ENCODE data around the gene F8A3. TPM values are rescaled to one million over a fixed set of nuclear protein-coding genes. Genes with fewer than 3 reads are reported as not detected.
"Not testable (repeated sequence)": the region's sequence is repeated elsewhere in the genome, so short reads cannot be mapped to it uniquely, and the experiment has no call there.

F8A3 gene
- total RNA-seq: 10 to 100 TPM; 10.4 to 12.2 TPM

- CTCF ChIA-PET, POLR2A ChIA-PET: not testable (repeated sequence)
These were observed at the start of gene F8A3 for GRCh38 chrX:155458471-155458870. Gene F8A3, minus strand, starts transcription at chrX:155458620. Its CDS starts 20 bp downstream, at chrX:155458600.

- ChIA-PET POLR2A (no interaction called here), CTCF (no interaction called here)
These were observed 46.9 kb upstream of the F8A3 start for GRCh38 chrX:155505296-155505695.

- POLR2A ChIA-PET, CTCF ChIA-PET: not testable (repeated sequence)
These were observed 36.7 kb upstream of the F8A3 start for GRCh38 chrX:155495134-155495533.

- CTCF ChIA-PET, POLR2A ChIA-PET: not testable (repeated sequence)
These were observed 33.0 kb upstream of the F8A3 start for GRCh38 chrX:155491421-155491820.

- POLR2A ChIA-PET, CTCF ChIA-PET: not testable (repeated sequence)
These were observed 18.7 kb upstream of the F8A3 start for GRCh38 chrX:155477136-155477535.

GRCh38 chrX:155466269-155466938 lies 8.0 kb upstream of the F8A3 start:
- CTCF ChIA-PET, POLR2A ChIA-PET: not testable (repeated sequence)

- CTCF ChIA-PET, POLR2A ChIA-PET: not testable (repeated sequence)
These were observed 2.1 kb upstream of the F8A3 start for GRCh38 chrX:155460501-155460900.

GRCh38 chrX:155457761-155458447 lies 516 bp downstream of the F8A3 start:
- CTCF ChIA-PET, POLR2A ChIA-PET: not testable (repeated sequence)

GRCh38 chrX:155441097-155441496 lies 17.3 kb downstream of the F8A3 start:
- ChIA-PET POLR2A (no interaction called here), CTCF (no interaction called here)

GRCh38 chrX:155435744-155436112 lies 22.7 kb downstream of the F8A3 start:
- ChIA-PET CTCF (no interaction called here), POLR2A (no interaction called here)

GRCh38 chrX:155434906-155435743 lies 23.3 kb downstream of the F8A3 start:
- POLR2A ChIA-PET: no interaction called here
- CTCF ChIA-PET: no interaction called here

- ChIA-PET POLR2A (no interaction called here), CTCF (no interaction called here)
These were observed 40.7 kb downstream of the F8A3 start for GRCh38 chrX:155417769-155418168.

Other genes with a start within 250 kb of the F8A3 start
- 10 to 100 TPM; 77.4 to 80.8 TPM for gene VBP1, start 242.2 kb downstream of the F8A3 start, total RNA-seq
- gene RAB39B, start 194.1 kb downstream of the F8A3 start, total RNA-seq: 10 to 100 TPM; 12.3 to 12.5 TPM
- gene CLIC2, start 124.0 kb downstream of the F8A3 start, total RNA-seq: under 1 TPM; 0.27 to 0.32 TPM
- gene F8A2, start 76.5 kb downstream of the F8A3 start, total RNA-seq: not detected
- under 1 TPM; 0.11 to 0.19 TPM for gene SPRY3, start 154.0 kb upstream of the F8A3 start, total RNA-seq
- gene TMLHE, start 154.3 kb upstream of the F8A3 start, total RNA-seq: 1 to 10 TPM; 8.5 to 8.9 TPM